WTC11 (cell line): ENCODE results near the gene HSD17B3. TPM values are rescaled to one million over a fixed set of nuclear protein-coding genes. Genes with fewer than 3 reads are reported as not detected.

ENCODE experiments used
- ATAC-seq: fragments of 200-7000 bp; cut with Tn5 transposase; 2 replicates; pipeline ENCODE4 v1.10.0; 2021; ENCODE audit warnings: mild to moderate bottlenecking, moderate library complexity
- CTCF ChIA-PET: fragments of 300-600 bp; sonication (Branson Sonifier 250); formaldehyde crosslinking; loops from one replicate; lab custom pipeline; 2021; ENCODE audit warnings: antibody characterized with exemption; lab: Charles Lee
- POLR2A ChIA-PET: fragments of 350-600 bp; sonication (Branson Sonifier 250); formaldehyde crosslinking; loops from one replicate; lab custom pipeline; 2021; ENCODE audit warnings: antibody characterized with exemption; lab: Charles Lee
- DNase-seq: peaks from one replicate; pipeline ENCODE4 v3.0.0; 2021; ENCODE audit warnings: low spot score
- H3K27ac Mint-ChIP-seq: 2 replicates; pipeline ENCODE4 v1.8.0; 2021; ENCODE audit warnings: mixed read lengths
- H3K27me3 Mint-ChIP-seq: 2 replicates; pipeline ENCODE4 v1.8.0; 2021; ENCODE audit warnings: low read depth, mild to moderate bottlenecking, moderate library complexity, mixed read lengths
- H3K36me3 Mint-ChIP-seq: 2 replicates; pipeline ENCODE4 v1.8.0; 2021; ENCODE audit warnings: mixed read lengths
- H3K4me1 Mint-ChIP-seq: 2 replicates; pipeline ENCODE4 v1.8.0; 2022; ENCODE audit warnings: mixed read lengths
- H3K4me3 Mint-ChIP-seq: 2 replicates; pipeline ENCODE4 v1.8.0; 2021; ENCODE audit warnings: mild to moderate bottlenecking, moderate library complexity, mixed read lengths
- H3K9me3 Mint-ChIP-seq: 2 replicates; pipeline ENCODE4 v1.8.0; 2021; ENCODE audit warnings: mixed read lengths
- AR ChIP-seq: fragments of 250-450 bp; sonication (Bioruptor Pico); IDR thresholded peaks from 2 replicates; pipeline ENCODE4 v1.9.0; 2021; ENCODE audit warnings: mild to moderate bottlenecking
- ARID4B ChIP-seq: sonication (generic); formaldehyde crosslinking; IDR thresholded peaks from 2 replicates; pipeline ENCODE4 v1.8.0; 2023; ENCODE audit warnings: missing genetic modification reagents, mild to moderate bottlenecking, borderline replicate concordance
- CDX4 ChIP-seq: fragments of 250-450 bp; sonication (Bioruptor Pico); IDR thresholded peaks from 2 replicates; pipeline ENCODE4 v1.9.0; 2021; ENCODE audit warnings: moderate library complexity, mild to moderate bottlenecking, inconsistent platforms, borderline replicate concordance
- CTCF ChIP-seq: fragments of 200-600 bp; IDR thresholded peaks from 2 replicates; pipeline ENCODE4 v1.8.0; 2022; ENCODE audit warnings: antibody characterized with exemption
- MXD4 ChIP-seq: fragments of 250-450 bp; sonication (Bioruptor Pico); IDR thresholded peaks from 2 replicates; pipeline ENCODE4 v1.8.0; 2021; ENCODE audit warnings: mild to moderate bottlenecking, moderate library complexity, borderline replicate concordance
- SMAD3 ChIP-seq: sonication (generic); formaldehyde crosslinking; IDR thresholded peaks from 2 replicates; pipeline ENCODE4 v1.8.0; 2022; ENCODE audit warnings: missing genetic modification reagents, mild to moderate bottlenecking, borderline replicate concordance
- USF2 ChIP-seq: sonication (generic); formaldehyde crosslinking; IDR thresholded peaks from 2 replicates; pipeline ENCODE4 v1.8.1; 2023; ENCODE audit warnings: mild to moderate bottlenecking, missing genetic modification reagents, moderate library complexity
- ZBTB21 ChIP-seq: sonication (generic); formaldehyde crosslinking; IDR thresholded peaks from 2 replicates; pipeline ENCODE4 v1.8.1; 2023; ENCODE audit warnings: mild to moderate bottlenecking, missing genetic modification reagents, borderline replicate concordance
- ZMAT4 ChIP-seq: fragments of 250-450 bp; sonication (Bioruptor Pico); IDR thresholded peaks from 2 replicates; pipeline ENCODE4 v1.9.0; 2021; ENCODE audit warnings: mild to moderate bottlenecking
- ZNF219 ChIP-seq: sonication (generic); formaldehyde crosslinking; IDR thresholded peaks from 2 replicates; pipeline ENCODE4 v1.8.0; 2023; ENCODE audit warnings: missing genetic modification reagents, mild to moderate bottlenecking, borderline replicate concordance
- ZNF281 ChIP-seq: sonication (generic); formaldehyde crosslinking; IDR thresholded peaks from 2 replicates; pipeline ENCODE4 v1.8.0; 2023; ENCODE audit warnings: mild to moderate bottlenecking, missing genetic modification reagents
- ZSCAN18 ChIP-seq: fragments of 250-450 bp; sonication (Bioruptor Pico); IDR thresholded peaks from 2 replicates; pipeline ENCODE4 v2.1.2; 2022; ENCODE audit warnings: mild to moderate bottlenecking, moderate library complexity
- total RNA-seq: library from RNA; stranded (reverse); gene quantifications from 3 replicates; pipeline ENCODE4 v1.2.3, GENCODE V29; 2021

HSD17B3 gene
- total RNA-seq, 1 experiment from 2014 or later = not detected

- no peak overlapping the region for H3K27ac Mint-ChIP-seq
- no peak for DNase-seq
- no peak overlapping the region for H3K4me3 Mint-ChIP-seq
- peaks cover under 1% of the 10 kb centered on the region for H3K4me1 Mint-ChIP-seq
- peaks cover 9% of the 10 kb centered on the region for H3K9me3 Mint-ChIP-seq
- ChIA-PET POLR2A (no interaction called here), CTCF (interaction anchor here (1.0 kb wide), 1 partner anchor 67 kb away, joined by 3 read pairs; no protein-coding TSS in a partner anchor)
- ATAC-seq = no peak
- H3K36me3 Mint-ChIP-seq = peaks cover 8% of the 10 kb centered on the region
- H3K27me3 Mint-ChIP-seq = peaks cover 2% of the 10 kb centered on the region; the same call in 1 of the 2 replicates
- no peak for TF ChIP-seq AR (CRISPR knock-in tag)
- no peak for TF ChIP-seq ZSCAN18
- TF ChIP-seq CTCF = no peak
- TF ChIP-seq ZNF219 = no peak
- TF ChIP-seq MXD4 (CRISPR knock-in tag) = no peak
- TF ChIP-seq CDX4 (CRISPR knock-in tag) = no peak
- no peak for TF ChIP-seq USF2 (CRISPR knock-in tag)
- TF ChIP-seq ARID4B (CRISPR knock-in tag) = no peak
- TF ChIP-seq ZNF281 (CRISPR knock-in tag) = no peak
- TF ChIP-seq SMAD3 = no peak
- TF ChIP-seq ZBTB21 (CRISPR knock-in tag) = no peak
- TF ChIP-seq ZMAT4 = no peak
- TF ChIP-seq, all 79 proteins: peak for 0
Measured at GRCh38 chr9:96299823-96300222, 2.2 kb downstream of the HSD17B3 start.
